HEK293T (cell line): ENCODE results near the gene CD300LF.

Source experiments
- ARNT ChIP-seq: fragments of 450-650 bp; IDR thresholded peaks from 2 replicates; pipeline ENCODE4 v1.6.1; 2017; ENCODE audit warnings: mild to moderate bottlenecking
- BHLHE40 ChIP-seq: fragments of 450-650 bp; IDR thresholded peaks from 2 replicates; pipeline ENCODE4 v1.6.1; 2016; ENCODE audit warnings: mild to moderate bottlenecking, moderate library complexity, borderline replicate concordance
- CTBP1 ChIP-seq: fragments of 450-650 bp; IDR thresholded peaks from 2 replicates; pipeline ENCODE4 v1.6.1; 2016; ENCODE audit warnings: borderline replicate concordance
- ELF4 ChIP-seq: fragments of 450-650 bp; IDR thresholded peaks from 2 replicates; pipeline ENCODE4 v1.6.1; 2017; ENCODE audit warnings: antibody characterized with exemption
- FOXA1 ChIP-seq: fragments of 450-650 bp; IDR thresholded peaks from 2 replicates; pipeline ENCODE4 v1.6.1; 2016; ENCODE audit warnings: mild to moderate bottlenecking
- FOXM1 ChIP-seq: fragments of 450-650 bp; IDR thresholded peaks from 2 replicates; pipeline ENCODE4 v1.6.1; 2017; ENCODE audit warnings: mild to moderate bottlenecking, borderline replicate concordance
- HDGF ChIP-seq: fragments of 450-650 bp; IDR thresholded peaks from 2 replicates; pipeline ENCODE4 v1.6.1; 2017; ENCODE audit warnings: antibody characterized with exemption, borderline replicate concordance
- L3MBTL2 ChIP-seq: fragments of 450-650 bp; conservative IDR thresholded peaks from 2 replicates; pipeline ENCODE4 v1.6.1; 2016; ENCODE audit warnings: mild to moderate bottlenecking
- NFRKB ChIP-seq: fragments of 450-650 bp; IDR thresholded peaks from 2 replicates; pipeline ENCODE4 v1.6.1; 2016; ENCODE audit warnings: mild to moderate bottlenecking, moderate library complexity
- SP1 ChIP-seq: fragments of 450-650 bp; IDR thresholded peaks from 2 replicates; pipeline ENCODE4 v1.6.1; 2017
- SUZ12 ChIP-seq: fragments of 450-650 bp; IDR thresholded peaks from 2 replicates; pipeline ENCODE4 v1.6.1; 2016; ENCODE audit warnings: mild to moderate bottlenecking
- TARDBP ChIP-seq: fragments of 450-650 bp; IDR thresholded peaks from 2 replicates; pipeline ENCODE4 v1.6.1; 2016
- ZNF384 ChIP-seq: fragments of 450-650 bp; IDR thresholded peaks from 2 replicates; pipeline ENCODE4 v1.6.1; 2016
- TF ChIP-seq, protein P1 (sequence below): fragments of 450-650 bp; IDR thresholded peaks from 2 replicates; pipeline ENCODE4 v1.6.1; 2016

DNA sequence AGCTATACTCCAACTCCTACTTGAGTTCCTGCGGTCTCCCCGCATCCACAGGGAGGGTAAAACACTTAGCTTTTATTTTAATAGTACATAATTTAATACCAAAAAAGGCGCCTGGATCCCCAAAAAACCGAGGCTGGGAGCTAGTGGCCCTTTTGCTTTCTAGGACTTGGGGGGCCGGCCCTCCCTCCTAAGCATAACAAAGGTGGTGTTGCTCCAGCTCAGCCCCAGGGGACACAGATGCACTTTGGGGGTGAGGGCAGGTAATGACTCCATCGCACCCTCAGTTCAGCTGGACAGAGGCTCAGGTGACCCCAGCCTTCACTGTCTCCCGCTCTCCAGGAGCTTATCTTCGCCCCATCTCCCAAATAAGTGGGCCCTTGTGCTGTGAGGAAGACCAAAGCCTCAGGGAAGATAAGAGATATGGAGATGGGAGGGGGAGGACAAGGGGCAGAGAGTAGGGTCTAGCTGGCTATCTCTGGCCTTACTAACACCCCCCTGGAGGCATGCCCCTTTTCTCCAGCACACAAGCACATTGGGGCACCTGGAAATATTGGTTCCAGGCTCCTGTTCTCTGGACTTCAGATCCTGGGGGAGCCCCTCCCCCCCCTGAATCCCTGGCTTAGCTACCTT is 32.9 kb upstream of the CD300LF start:
- TF ChIP-seq HDGF (no peak), SP1 (no peak), CTBP1 (no peak), ARNT (no peak), FOXM1 (no peak), ELF4 (no peak), BHLHE40 (no peak), TARDBP (no peak), ZNF384 (no peak), NFRKB (no peak), L3MBTL2 (no peak), FOXA1 (no peak), SUZ12 (no peak)
- TF ChIP-seq, protein P1, sequence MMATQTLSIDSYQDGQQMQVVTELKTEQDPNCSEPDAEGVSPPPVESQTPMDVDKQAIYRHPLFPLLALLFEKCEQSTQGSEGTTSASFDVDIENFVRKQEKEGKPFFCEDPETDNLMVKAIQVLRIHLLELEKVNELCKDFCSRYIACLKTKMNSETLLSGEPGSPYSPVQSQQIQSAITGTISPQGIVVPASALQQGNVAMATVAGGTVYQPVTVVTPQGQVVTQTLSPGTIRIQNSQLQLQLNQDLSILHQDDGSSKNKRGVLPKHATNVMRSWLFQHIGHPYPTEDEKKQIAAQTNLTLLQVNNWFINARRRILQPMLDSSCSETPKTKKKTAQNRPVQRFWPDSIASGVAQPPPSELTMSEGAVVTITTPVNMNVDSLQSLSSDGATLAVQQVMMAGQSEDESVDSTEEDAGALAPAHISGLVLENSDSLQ: no peak
